Measurements from ENCODE around the gene FSIP2.

DNA sequence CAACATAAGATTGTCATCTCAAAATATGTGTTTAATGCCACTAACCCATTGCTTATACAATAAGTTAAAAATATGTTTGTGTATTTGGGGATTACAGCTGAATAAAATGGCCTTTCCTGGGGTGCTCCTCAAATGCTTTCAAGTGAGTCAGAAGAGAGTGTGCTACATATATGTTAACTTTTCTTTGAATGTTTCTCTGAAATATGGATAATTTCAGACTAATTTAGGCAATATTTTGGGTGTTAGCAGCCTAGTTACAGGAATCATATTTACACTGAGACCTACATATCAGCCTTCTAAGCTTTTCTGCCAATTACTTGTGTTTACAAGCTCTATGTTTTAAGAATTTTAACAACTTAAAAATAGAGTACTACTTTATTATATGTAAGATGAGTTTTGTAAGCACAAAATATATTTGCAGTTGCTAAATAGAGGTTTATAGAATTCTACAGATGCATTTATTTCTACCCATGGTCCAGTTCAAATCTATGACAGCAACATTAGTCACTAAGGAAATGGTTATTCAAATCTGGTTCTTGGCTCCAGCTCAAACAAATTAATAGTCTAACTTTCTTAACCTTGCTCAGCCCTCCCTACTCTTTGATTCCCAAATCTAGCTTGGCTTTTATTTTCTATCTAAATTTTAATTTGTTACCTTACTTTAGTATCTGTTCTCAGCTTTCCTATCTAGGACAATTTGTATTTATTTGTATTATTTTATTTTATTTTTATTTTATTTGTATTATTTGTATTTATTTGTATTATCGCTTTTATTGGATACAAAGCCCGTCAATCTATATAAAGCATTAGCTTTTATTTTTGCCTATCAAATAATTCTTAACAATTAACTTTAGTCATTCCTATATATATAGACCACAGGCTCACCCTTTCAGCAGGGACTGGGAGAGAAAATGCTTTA is 48.9 kb downstream of the FSIP2 start:
- TF ChIP-seq, protein P1, sequence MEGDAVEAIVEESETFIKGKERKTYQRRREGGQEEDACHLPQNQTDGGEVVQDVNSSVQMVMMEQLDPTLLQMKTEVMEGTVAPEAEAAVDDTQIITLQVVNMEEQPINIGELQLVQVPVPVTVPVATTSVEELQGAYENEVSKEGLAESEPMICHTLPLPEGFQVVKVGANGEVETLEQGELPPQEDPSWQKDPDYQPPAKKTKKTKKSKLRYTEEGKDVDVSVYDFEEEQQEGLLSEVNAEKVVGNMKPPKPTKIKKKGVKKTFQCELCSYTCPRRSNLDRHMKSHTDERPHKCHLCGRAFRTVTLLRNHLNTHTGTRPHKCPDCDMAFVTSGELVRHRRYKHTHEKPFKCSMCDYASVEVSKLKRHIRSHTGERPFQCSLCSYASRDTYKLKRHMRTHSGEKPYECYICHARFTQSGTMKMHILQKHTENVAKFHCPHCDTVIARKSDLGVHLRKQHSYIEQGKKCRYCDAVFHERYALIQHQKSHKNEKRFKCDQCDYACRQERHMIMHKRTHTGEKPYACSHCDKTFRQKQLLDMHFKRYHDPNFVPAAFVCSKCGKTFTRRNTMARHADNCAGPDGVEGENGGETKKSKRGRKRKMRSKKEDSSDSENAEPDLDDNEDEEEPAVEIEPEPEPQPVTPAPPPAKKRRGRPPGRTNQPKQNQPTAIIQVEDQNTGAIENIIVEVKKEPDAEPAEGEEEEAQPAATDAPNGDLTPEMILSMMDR (IDR thresholded peaks at IDR 0.05): no peak
- no peak for TF ChIP-seq ZFX (IDR thresholded peaks at IDR 0.05; ENCODE audit: borderline replicate concordance)

Data from 22Rv1 (cell line).